OCI-LY3 (cell line): ENCODE results near the gene ATP8A2.

Source experiments
- CTCF ChIP-seq: fragments of 200-600, 300-600 bp; sonication (generic); IDR thresholded peaks from 2 replicates; pipeline ENCODE4 v1.5.1; 2014; ENCODE audit warnings: antibody characterized with exemption, low read length, low read depth
- EZH2phosphoT487 ChIP-seq: fragments of 200-600 bp; shearing (Covaris generic); IDR thresholded peaks from 2 replicates; pipeline ENCODE4 v1.6.1; 2018; ENCODE audit warnings: antibody characterized with exemption, mixed run types, low read depth

DNA sequence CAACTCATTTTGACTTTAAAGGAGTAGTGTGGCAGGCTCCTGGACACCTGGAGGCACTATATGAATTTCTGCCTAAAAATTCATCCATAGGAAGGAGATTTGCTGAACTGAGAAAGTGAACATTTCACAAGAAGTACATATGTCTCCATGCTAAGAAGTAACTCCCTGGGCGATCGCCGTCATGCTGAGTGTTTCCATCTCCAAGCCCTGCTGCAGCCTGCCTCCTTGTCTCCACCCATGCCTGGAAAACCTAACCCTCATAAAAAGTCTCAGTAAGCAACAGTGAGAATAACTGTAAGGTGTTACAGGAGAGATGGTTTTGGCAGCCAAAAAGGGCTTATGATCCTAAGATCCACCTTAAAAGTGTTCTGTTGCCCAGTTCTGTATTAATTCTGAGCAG lies 428.7 kb downstream of the ATP8A2 start:
- no peak for TF ChIP-seq CTCF
- no peak for TF ChIP-seq EZH2phosphoT487
